Body of pancreas (tissue), 4 donors: Measurements from ENCODE around the gene SUSD3. TPM values are rescaled to one million over a fixed set of nuclear protein-coding genes. Genes with fewer than 3 reads are reported as not detected.

Experiments
- ATAC-seq: fragments of 150-250 bp; one replicate; pipeline ENCODE4 v1.9.1; 2016
- DNase-seq, 4 donors: peaks; one replicate each; pipeline ENCODE4 v3.0.0-alpha.2; 2019
- H3K27ac ChIP-seq, 4 donors: fragments of 200-600 bp; sonication (generic); 1 replicate in 3 of 4; 2 replicates in 1 of 4; pipeline versions ENCODE4 v1.5.1 to v1.6.1; 2016 to 2019; ENCODE audit warnings: mild to moderate bottlenecking in 1 of 4, mixed read lengths in 1 of 4, moderate library complexity in 1 of 4
- H3K27me3 ChIP-seq, 2 donors: fragments of 200-600 bp; sonication (generic); one replicate each; pipeline ENCODE4 v1.6.0; 2016; ENCODE audit warnings: mild to moderate bottlenecking in 1 of 2
- H3K36me3 ChIP-seq, 2 donors: fragments of 200-600 bp; sonication (generic); replicated peaks in 1 of 2; 2 replicates each; pipeline ENCODE4 v1.5.1; 2016; ENCODE audit warnings: low read depth in 2 of 2; ENCODE audit not compliant: insufficient read depth in 1 of 2
- H3K4me1 ChIP-seq: fragments of 200-600 bp; sonication (generic); one replicate; pipeline ENCODE4 v1.6.0; 2016
- H3K4me3 ChIP-seq, 2 donors: fragments of 200-600 bp; sonication (generic); 1 replicate in 1 of 2; 2 replicates in 1 of 2; pipeline ENCODE4 v1.5.1; 2016 to 2019
- H3K9me3 ChIP-seq, 3 donors: fragments of 200-600 bp; sonication (generic); 1 replicate in 2 of 3; 2 replicates in 1 of 3; pipeline ENCODE4 v1.5.1; 2016
- CTCF ChIP-seq, 7 experiments: fragments of 450-650 bp in 4 of 7; fragments of 200-600 bp in 3 of 7; sonication (generic) in 3 of 7; IDR thresholded peaks; one replicate each; pipeline ENCODE4 v1.5.1; 2016 to 2019; ENCODE audit warnings: antibody characterized with exemption in 7 of 7
- POLR2A ChIP-seq, 3 donors: fragments of 450-650 bp; IDR thresholded peaks; one replicate each; pipeline ENCODE4 v1.6.1; 2016; ENCODE audit warnings: antibody characterized with exemption in 3 of 3, mild to moderate bottlenecking in 2 of 3
- WGBS, 2 donors: methylation state at CpG; one replicate each; pipeline ENCODE4 v1.1.5; 2017; 5-methylcytosine and 5-hydroxymethylcytosine counted together
- intact Hi-C: fragments of 100-400 bp; cut with DNase I; formaldehyde crosslinking; loops from one replicate; pipeline ENCODE4 v1.15.1; 2023
- total RNA-seq, 2 donors: library from RNA; depleted of rRNA; stranded (reverse); fragments of >200 nt; gene quantifications; one replicate each; pipeline ENCODE4 v1.1.0, GENCODE V29; 2016

The SUSD3 gene
- total RNA-seq, 2 donors from 2014 or later = 3.6 TPM; not detected in 1

- TF ChIP-seq CTCF (IDR thresholded peaks at IDR 0.05) = peak in 4 of 7 experiments; percentile 22 to 39 (median 25)
- TF ChIP-seq POLR2A (IDR thresholded peaks at IDR 0.05) = peak; percentile 89 to 93 (median 93)
- intact Hi-C loops = no loop called here
- peak; percentile 71 to 81 (median 76) for DNase-seq
- Histone ChIP-seq H3K4me1 (peaks cover 62% of the 10 kb centered on the region), H3K4me3 (peak within 1 kb of the TSS; percentile 40 to 70), H3K36me3 (no peaks in the 10 kb centered on the region), H3K27me3 (no peaks in the 10 kb centered on the region), H3K9me3 (no peaks in the 10 kb centered on the region), H3K27ac (peak within 1 kb of the TSS; percentile 90 to 97 (median 92))
- ATAC-seq = peak; percentile 90
- WGBS, 2 donors = 0 to 1% methylated on average over 10 to 69 of the region's 78 CpGs
Measured at GRCh38 chr9:93134015-93134739, 75.7 kb downstream of the SUSD3 start, which contains the start of gene NINJ1. Gene NINJ1, minus strand, starts transcription at chr9:93134251. Its CDS starts 34 bp downstream, at chr9:93134217.

Other genes starting within 250 kb of the SUSD3 start
- gene ZNF484, start 180.7 kb upstream of the SUSD3 start, total RNA-seq = 1 to 10 TPM; 5.3 to 7.0 TPM
- 10 to 100 TPM; 12.2 to 13.2 TPM for gene FGD3, start 111.2 kb upstream of the SUSD3 start, total RNA-seq
- gene CARD19, start 37.5 kb downstream of the SUSD3 start, total RNA-seq = 10 to 100 TPM in 1 of 2 donors, 1 to 10 TPM in 1; 4.3 to 20.8 TPM
- 10 to 100 TPM; 32.6 to 32.9 TPM for gene NINJ1, start 75.5 kb downstream of the SUSD3 start, total RNA-seq
- 100 to 1,000 TPM in 1 of 2 donors, 10 to 100 TPM in 1; 85.4 to 173 TPM for gene WNK2, start 125.4 kb downstream of the SUSD3 start, total RNA-seq